Panc1 (cell line): Measurements from ENCODE around the gene SIL1.

Experiments
- CTCF ChIP-seq: fragments of 450-650 bp; IDR thresholded peaks from 2 replicates; pipeline ENCODE4 v1.5.1; 2017; ENCODE audit warnings: mild to moderate bottlenecking
- POLR2AphosphoS5 ChIP-seq: IDR thresholded peaks from 2 replicates; pipeline ENCODE4 v1.6.1; 2012; ENCODE audit warnings: mild to moderate bottlenecking, low read depth, low read length, moderate library complexity
- REST ChIP-seq, 2 experiments: IDR thresholded peaks; 2 replicates each; pipeline ENCODE4 v1.6.1; 2011 to 2012; ENCODE audit warnings: low read depth in 2 of 2, control low read depth in 1 of 2, low read length in 1 of 2, mild to moderate bottlenecking in 1 of 2, moderate library complexity in 1 of 2; ENCODE audit not compliant: insufficient read depth in 1 of 2
- SIN3A ChIP-seq: IDR thresholded peaks from 2 replicates; pipeline ENCODE4 v1.6.1; 2012; ENCODE audit warnings: low read depth, mild to moderate bottlenecking, low read length, moderate library complexity, borderline replicate concordance; ENCODE audit not compliant: insufficient read depth
- TCF7L2 ChIP-seq: IDR thresholded peaks from 2 replicates; pipeline ENCODE4 v1.6.1; 2011; ENCODE audit warnings: mild to moderate bottlenecking, low read depth, low read length, inconsistent platforms

GRCh38 chr5:138963763-138964371 lies 234.3 kb downstream of the SIL1 start:
- no peak for TF ChIP-seq CTCF
- TF ChIP-seq REST (IDR thresholded peaks at IDR 0.05; ENCODE audit: insufficient read depth in 1 of 2, low read depth in 2 of 2, low read length in 1 of 2) = no peak
- TF ChIP-seq POLR2AphosphoS5 = no peak
- no peak for TF ChIP-seq SIN3A
- TF ChIP-seq TCF7L2 = no peak
